ENCODE measurements around the gene RPH3AL.

DNA sequence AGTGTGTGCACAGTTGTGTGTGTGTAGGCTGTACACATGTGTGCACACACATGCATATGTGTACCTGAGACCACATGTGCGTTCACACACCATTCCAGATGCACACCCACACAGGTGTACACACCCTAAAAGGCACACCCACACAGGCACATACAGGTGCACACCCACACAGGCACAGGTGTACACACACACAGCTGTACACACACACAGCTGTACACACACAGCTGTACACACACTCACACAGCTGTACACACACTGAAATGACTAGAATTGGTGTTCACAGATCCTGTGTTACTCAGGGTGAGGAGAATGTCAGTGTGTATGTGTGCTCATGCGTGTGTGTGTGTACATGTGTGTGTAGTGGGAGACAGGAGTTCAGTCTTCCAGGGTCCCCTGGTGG lies 155.3 kb downstream of the RPH3AL start:
- TF ChIP-seq, protein P1, sequence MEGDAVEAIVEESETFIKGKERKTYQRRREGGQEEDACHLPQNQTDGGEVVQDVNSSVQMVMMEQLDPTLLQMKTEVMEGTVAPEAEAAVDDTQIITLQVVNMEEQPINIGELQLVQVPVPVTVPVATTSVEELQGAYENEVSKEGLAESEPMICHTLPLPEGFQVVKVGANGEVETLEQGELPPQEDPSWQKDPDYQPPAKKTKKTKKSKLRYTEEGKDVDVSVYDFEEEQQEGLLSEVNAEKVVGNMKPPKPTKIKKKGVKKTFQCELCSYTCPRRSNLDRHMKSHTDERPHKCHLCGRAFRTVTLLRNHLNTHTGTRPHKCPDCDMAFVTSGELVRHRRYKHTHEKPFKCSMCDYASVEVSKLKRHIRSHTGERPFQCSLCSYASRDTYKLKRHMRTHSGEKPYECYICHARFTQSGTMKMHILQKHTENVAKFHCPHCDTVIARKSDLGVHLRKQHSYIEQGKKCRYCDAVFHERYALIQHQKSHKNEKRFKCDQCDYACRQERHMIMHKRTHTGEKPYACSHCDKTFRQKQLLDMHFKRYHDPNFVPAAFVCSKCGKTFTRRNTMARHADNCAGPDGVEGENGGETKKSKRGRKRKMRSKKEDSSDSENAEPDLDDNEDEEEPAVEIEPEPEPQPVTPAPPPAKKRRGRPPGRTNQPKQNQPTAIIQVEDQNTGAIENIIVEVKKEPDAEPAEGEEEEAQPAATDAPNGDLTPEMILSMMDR (conservative IDR thresholded peaks at IDR 0.05; ENCODE audit: low read depth, low read length) = no peak
- TF ChIP-seq EZH2 (IDR thresholded peaks at IDR 0.05; ENCODE audit: low read length, unreplicated experiment) (no peak), EZH2phosphoT487 (IDR thresholded peaks at IDR 0.05; ENCODE audit: borderline replicate concordance, low read length) (no peak)

Measured in PC-3 (cell line).